HEK293 (cell line): ENCODE data around the gene SYNDIG1L.

ENCODE experiments used
- SETDB1 ChIP-seq: IDR thresholded peaks from one replicate; pipeline ENCODE4 v1.6.1; 2017; ENCODE audit warnings: mild to moderate bottlenecking, low read length, moderate library complexity, mixed read lengths; ENCODE audit not compliant: insufficient read length
- ZNF324 ChIP-seq: fragments of 450-650 bp; formaldehyde crosslinking; IDR thresholded peaks from 2 replicates; pipeline ENCODE4 v1.5.1; 2016; ENCODE audit warnings: missing biosample characterization, missing genetic modification characterization

DNA sequence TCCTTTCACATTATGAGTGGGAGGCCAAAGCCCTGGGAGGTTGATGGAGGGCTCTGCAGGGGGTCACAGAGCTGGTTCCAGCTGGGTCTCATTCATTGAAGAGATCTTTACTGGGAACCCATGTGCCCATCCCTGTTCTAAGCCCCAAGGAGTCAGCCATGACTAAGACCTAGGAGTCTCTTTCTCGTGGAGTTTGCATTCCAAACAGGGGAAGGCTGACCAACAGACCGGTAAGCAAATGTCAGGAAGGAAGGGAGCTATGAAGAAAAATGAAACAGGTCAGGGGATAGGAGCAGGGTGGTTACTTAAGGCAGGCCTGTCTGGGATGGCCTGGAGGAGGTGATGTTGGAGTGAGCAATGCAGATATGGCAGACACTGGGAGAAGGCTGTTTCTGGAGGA is 31.5 kb downstream of the SYNDIG1L start:
- TF ChIP-seq ZNF324 (no peak), SETDB1 (no peak)
